HepG2 (cell line): Measurements from ENCODE around the gene PLEKHA6. TPM values are rescaled to one million over a fixed set of nuclear protein-coding genes. Genes with fewer than 3 reads are reported as not detected.
A peak's percentile ranks its signal among the peaks of the same experiment; 100 is the strongest.

Experiments used
- ATAC-seq: fragments of 200-7000 bp; cut with Tn5 transposase; 3 replicates; pipeline ENCODE4 v1.9.1; 2020; ENCODE audit warnings: mild to moderate bottlenecking, moderate library complexity
- BruUV-seq: library from RNA; stranded (reverse); fragments of 400-500 nt; replicated peaks from 2 replicates; lab custom pipeline; 2021; lab: Mats Ljungman, UMichigan
- CTCF ChIA-PET: fragments of 300-600 bp; formaldehyde crosslinking; extraction: SDS; loops from one replicate; lab custom pipeline; 2021; ENCODE audit warnings: low total read pairs, inconsistent platforms, low intra/inter-chr PET ratio; lab: Yijun Ruan, JAX
- POLR2A ChIA-PET: fragments of 350-600 bp; sonication (Branson Sonifier 250); formaldehyde crosslinking; loops from one replicate; lab custom pipeline; 2020; ENCODE audit warnings: antibody characterized with exemption, inconsistent platforms; lab: Yijun Ruan, JAX
- DNase-seq: peaks from one replicate; pipeline ENCODE4 v3.0.0-alpha.2; 2015; ENCODE audit warnings: low spot score
- FAIRE-seq: peaks from 3 replicates; lab custom pipeline; 2011; peaks lifted over from hg19 to GRCh38; lab: Jason Lieb, UNC
- H2AFZ ChIP-seq: one replicate; pipeline ENCODE4 v1.6.1; 2011; ENCODE audit warnings: low read length, inconsistent platforms
- H3K27ac ChIP-seq: fragments of 300-600 bp; 3 replicates; pipeline ENCODE4 v1.8.0; 2011; ENCODE audit warnings: mixed run types, mild to moderate bottlenecking, mixed read lengths, low read length, inconsistent platforms; ENCODE audit not compliant: insufficient read depth; ENCODE audit errors: extremely low read length
- H3K27me3 ChIP-seq, 2 experiments: fragments of 200-600 bp in 1 of 2; 2 replicates in 1 of 2; 3 replicates in 1 of 2; pipeline versions ENCODE4 v1.6.0 to v1.8.0; 2011; ENCODE audit warnings: low read length in 2 of 2, mild to moderate bottlenecking in 2 of 2, moderate library complexity in 2 of 2, inconsistent platforms in 1 of 2; ENCODE audit not compliant: insufficient read depth in 2 of 2, control insufficient read depth in 1 of 2
- H3K36me3 ChIP-seq, 2 experiments: fragments of 200-600 bp in 1 of 2; replicated peaks in 1 of 2; 2 replicates in 1 of 2; 3 replicates in 1 of 2; pipeline versions ENCODE4 v1.5.1 to v1.8.0; 2011; ENCODE audit warnings: low read length in 2 of 2, inconsistent platforms in 1 of 2; ENCODE audit not compliant: insufficient read depth in 2 of 2, control insufficient read depth in 1 of 2
- H3K4me1 ChIP-seq: 2 replicates; pipeline ENCODE4 v1.5.1; 2012; ENCODE audit warnings: low read length, inconsistent platforms; ENCODE audit not compliant: insufficient read depth
- H3K4me2 ChIP-seq: 2 replicates; pipeline ENCODE4 v1.6.0; 2011; ENCODE audit warnings: low read depth, low read length, inconsistent platforms
- H3K4me3 ChIP-seq, 3 experiments: fragments of 200-600 bp in 1 of 3; sonication (generic), shearing (Covaris generic) in 1 of 3; replicated peaks in 1 of 3; 2 replicates each; pipeline ENCODE4 v1.5.1; 2011 to 2016; ENCODE audit warnings: low read length in 3 of 3, inconsistent platforms in 2 of 3, low read depth in 2 of 3, mild to moderate bottlenecking in 2 of 3, control low read depth in 1 of 3, mixed read lengths in 1 of 3; ENCODE audit not compliant: insufficient read depth in 1 of 3
- H3K79me2 ChIP-seq: one replicate; pipeline ENCODE4 v1.6.1; 2011; ENCODE audit warnings: low read length, inconsistent platforms; ENCODE audit not compliant: insufficient read depth
- H3K9ac ChIP-seq: 2 replicates; pipeline ENCODE4 v1.6.0; 2011; ENCODE audit warnings: mild to moderate bottlenecking, low read depth, low read length, inconsistent platforms; ENCODE audit not compliant: insufficient read depth
- H3K9me3 ChIP-seq: 2 replicates; pipeline ENCODE4 v1.5.1; 2012; ENCODE audit warnings: mild to moderate bottlenecking, low read length
- H4K20me1 ChIP-seq: 2 replicates; pipeline ENCODE4 v1.6.0; 2011; ENCODE audit warnings: inconsistent platforms, mild to moderate bottlenecking, low read length, moderate library complexity; ENCODE audit not compliant: insufficient read depth
- GATA4 ChIP-seq: sonication (generic); IDR thresholded peaks from 2 replicates; pipeline ENCODE4 v1.6.1; 2016; ENCODE audit warnings: antibody characterized with exemption, low read depth, borderline replicate concordance
- ZNF768 ChIP-seq: sonication (generic); formaldehyde crosslinking; IDR thresholded peaks from 2 replicates; pipeline ENCODE4 v1.4.0; 2020; ENCODE audit warnings: missing genetic modification reagents
- ZNF775 ChIP-seq: sonication (generic); formaldehyde crosslinking; IDR thresholded peaks from 2 replicates; pipeline ENCODE4 v1.4.0; 2020; ENCODE audit warnings: missing genetic modification reagents, mild to moderate bottlenecking, moderate library complexity, borderline replicate concordance
- WGBS: methylation state at CpG from one replicate; pipeline ENCODE4 v1.1.6; 2017; ENCODE audit warnings: low lambda C conversion rate; 5-methylcytosine and 5-hydroxymethylcytosine counted together
- in situ Hi-C: cut with HindIII; loops from 2 replicates; pipeline ENCODE4 v1.10.0; 2017; ENCODE audit warnings: low pct_unique_long_range_greater_than_20kb; ENCODE audit not compliant: extremely low pct_ligation_motif_present
- intact Hi-C: fragments of 100-400 bp; cut with micrococcal nuclease; formaldehyde crosslinking; loops from one replicate; pipeline ENCODE4 v1.10.0; 2022; ENCODE audit not compliant: unreplicated experiment
- polyA plus RNA-seq, 8 experiments: library from polyadenylated mRNA; depleted of rRNA in 3 of 8; stranded (reverse) in 7 of 8; unstranded in 1 of 8; fragments of >200 nt; fragmentation: Illumina TruSeq in 4 of 8; extraction: Trizol in 4 of 8; gene quantifications; 2 replicates each; pipeline versions ENCODE4 v1.2.1 to v1.2.3, GENCODE V29; 2011 to 2016; ENCODE audit warnings: low read depth in 4 of 8, missing spikeins in 1 of 8, mixed read lengths in 1 of 8; ENCODE audit not compliant: insufficient read depth in 1 of 8
- total RNA-seq, 5 experiments: library from RNA; depleted of rRNA; stranded (reverse); fragments of >200 nt; fragmentation: Illumina TruSeq; extraction: Trizol; gene quantifications; 2 replicates each; pipeline ENCODE4 v1.2.3, GENCODE V29; 2016; ENCODE audit warnings: low read depth in 1 of 5

PLEKHA6 gene
- total and polyA plus RNA-seq, 2 of the 13 experiments (the other 11 are each of a cell fraction or from before 2014, with no cell fraction given), result 5.3 to 11.4 TPM

DNA sequence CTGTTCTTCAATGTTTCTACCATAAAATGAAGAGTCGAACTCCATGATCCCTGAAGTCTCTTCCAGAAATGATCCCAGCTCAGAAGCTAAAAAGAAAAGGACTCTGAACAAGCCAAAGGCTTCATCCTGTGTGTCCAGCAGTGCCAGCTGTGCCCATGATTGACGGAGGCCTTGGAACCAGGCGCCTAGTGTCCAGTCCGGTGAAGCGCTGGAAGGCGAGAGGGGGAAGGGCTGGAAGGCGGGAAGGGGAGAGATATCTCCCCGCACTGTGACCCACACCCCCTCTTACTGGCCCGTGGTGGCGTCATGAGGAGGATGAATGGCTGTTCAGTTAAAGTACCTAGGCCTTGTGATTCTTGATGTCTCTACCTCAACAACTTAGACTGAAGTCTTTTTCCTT is 10.4 kb upstream of the PLEKHA6 start:
- DNase-seq (no peak), FAIRE-seq (no peak), ATAC-seq (no peak)
- Histone ChIP-seq H3K4me1 (peaks cover 6% of the 10 kb centered on the region), H3K9me3 (no peaks in the 10 kb centered on the region), H4K20me1 (no peaks in the 10 kb centered on the region), H3K9ac (no peak overlapping the region), H3K27me3 (no peaks in the 10 kb centered on the region), H3K4me2 (no peak overlapping the region), H2AFZ (no peak overlapping the region), H3K36me3 (peaks cover 15 to 59% of the 10 kb centered on the region in 2 experiments; a peak in 4 of 5 replicates), H3K27ac (no peak overlapping the region), H3K4me3 (no peak overlapping the region), H3K79me2 (peaks cover 5% of the 10 kb centered on the region)
- no peak for TF ChIP-seq ZNF775 (CRISPR knock-in tag)
- ChIA-PET POLR2A (interaction anchor here (0.7 to 1.6 kb wide), 2 partner anchors 8 to 116 kb away, joined by 3 to 7 read pairs; no protein-coding TSS in a partner anchor), CTCF (no interaction called here)
- BruUV-seq, result no TSS peak
- intact Hi-C loops (loop anchor here (10.0 kb wide), 1 partner anchor 215 kb away; the partner anchor contains the start of gene ETNK2), in situ Hi-C loops (loop anchor here (10.0 to 25.0 kb wide), 2 partner anchors 295 to 508 kb away; partner anchors contain the start of genes SNRPE and SOX13)
- WGBS, result 96% methylated on average over 10 of the region's 10 CpGs

- Histone ChIP-seq H3K9me3 (no peaks in the 10 kb centered on the region), H3K9ac (no peak overlapping the region), H3K36me3 (peaks cover 15 to 59% of the 10 kb centered on the region in 2 experiments; a peak in 4 of 5 replicates), H3K4me1 (peaks cover 8% of the 10 kb centered on the region), H3K27ac (no peak overlapping the region), H3K79me2 (no peaks in the 10 kb centered on the region), H3K27me3 (no peaks in the 10 kb centered on the region), H4K20me1 (no peaks in the 10 kb centered on the region), H2AFZ (no peak overlapping the region), H3K4me2 (no peak overlapping the region), H3K4me3 (no peak overlapping the region)
- in situ Hi-C loops, result loop anchor here (25.0 kb wide), 1 partner anchor 507 kb away; the partner anchor contains the start of gene SNRPE
- intact Hi-C loops, result no loop called here
- CTCF ChIA-PET, result no interaction called here
- POLR2A ChIA-PET, result interaction anchor here (1.6 kb wide), 1 partner anchor 9 kb away, joined by 7 read pairs; no protein-coding TSS in a partner anchor
- ATAC-seq (no peak), FAIRE-seq (no peak), DNase-seq (no peak)
- no TSS peak for BruUV-seq
- WGBS, result 98% methylated on average over 13 of the region's 13 CpGs
- no peak for TF ChIP-seq GATA4
- TF ChIP-seq ZNF768 (CRISPR knock-in tag), result peak; percentile 64
These were observed 9.4 kb upstream of the PLEKHA6 start for GRCh38 chr1:204368996-204369726.
